GM12878 (cell line): ENCODE data around the gene UROD. TPM values are rescaled to one million over a fixed set of nuclear protein-coding genes. Genes with fewer than 3 reads are reported as not detected.

Experiments
- ATAC-seq: fragments of 200-7000 bp; cut with Tn5 transposase; 3 replicates; pipeline ENCODE4 v1.9.1; 2020; ENCODE audit warnings: mild to moderate bottlenecking, moderate library complexity
- BruUV-seq: library from RNA; stranded (reverse); fragments of 400-500 nt; replicated peaks from 2 replicates; lab custom pipeline; 2021; lab: Mats Ljungman, UMichigan
- CTCF ChIA-PET: fragments of 300-600 bp; sonication (Branson Sonifier 250); formaldehyde crosslinking; extraction: SDS; loops from one replicate; lab custom pipeline; 2021; ENCODE audit warnings: inconsistent platforms; lab: Yijun Ruan, JAX
- POLR2A ChIA-PET: fragments of 350-600 bp; formaldehyde crosslinking; extraction: SDS; loops from one replicate; lab custom pipeline; 2021; ENCODE audit warnings: inconsistent platforms; lab: Charles Lee
- RAD21 ChIA-PET: fragments of 300-600 bp; sonication (Branson Sonifier 250); formaldehyde crosslinking; loops from one replicate; lab custom pipeline; 2023; ENCODE audit warnings: antibody characterized with exemption; ENCODE audit not compliant: unreplicated experiment; lab: Charles Lee
- SMC1A ChIA-PET: fragments of 300-600 bp; sonication (Branson Sonifier 250); formaldehyde crosslinking; loops from one replicate; lab custom pipeline; 2023; ENCODE audit not compliant: unreplicated experiment, uncharacterized antibody; lab: Charles Lee
- DNase-seq: peaks from one replicate; pipeline ENCODE4 v3.0.0-alpha.2; 2011; ENCODE audit warnings: low read depth, low spot score
- FAIRE-seq: peaks from 3 replicates; lab custom pipeline; 2011; peaks lifted over from hg19 to GRCh38; lab: Jason Lieb, UNC
- H2AFZ ChIP-seq: 2 replicates; pipeline ENCODE4 v1.6.0; 2011; ENCODE audit warnings: low read depth, low read length, control low read depth; ENCODE audit not compliant: control insufficient read depth
- H3K27ac ChIP-seq: 2 replicates; pipeline ENCODE4 v1.5.1; 2011; ENCODE audit warnings: control low read depth; ENCODE audit not compliant: control insufficient read depth, insufficient read depth
- H3K27me3 ChIP-seq, 2 experiments: replicated peaks in 1 of 2; 2 replicates each; pipeline versions ENCODE4 v1.6.0 to v1.6.1; 2011; ENCODE audit warnings: low read length in 1 of 2; ENCODE audit not compliant: control insufficient read depth in 2 of 2, insufficient read depth in 2 of 2
- H3K36me3 ChIP-seq, 2 experiments: 2 replicates each; pipeline ENCODE4 v1.5.1; 2011; ENCODE audit warnings: low read length in 1 of 2; ENCODE audit not compliant: control insufficient read depth in 2 of 2, insufficient read depth in 2 of 2
- H3K4me1 ChIP-seq: 2 replicates; pipeline ENCODE4 v1.6.1; 2011; ENCODE audit warnings: mild to moderate bottlenecking, low read length, moderate library complexity, mixed read lengths; ENCODE audit not compliant: control insufficient read depth, insufficient read depth
- H3K4me2 ChIP-seq: 2 replicates; pipeline ENCODE4 v1.6.0; 2011; ENCODE audit warnings: control low read depth; ENCODE audit not compliant: control insufficient read depth, insufficient read depth
- H3K4me3 ChIP-seq: fragments of 200-600 bp; sonication (generic); 2 replicates; pipeline ENCODE4 v1.5.1; 2016
- H3K79me2 ChIP-seq: 2 replicates; pipeline ENCODE4 v1.6.0; 2011; ENCODE audit warnings: low read length; ENCODE audit not compliant: control insufficient read depth, insufficient read depth
- H3K9ac ChIP-seq: 2 replicates; pipeline ENCODE4 v1.8.0; 2011; ENCODE audit warnings: low read length, control low read depth, mixed read lengths; ENCODE audit not compliant: control insufficient read depth, insufficient read depth
- H3K9me3 ChIP-seq: replicated peaks from 3 replicates; pipeline ENCODE4 v1.5.1; 2011; ENCODE audit warnings: mild to moderate bottlenecking, low read length; ENCODE audit not compliant: control insufficient read depth, insufficient read depth
- H4K20me1 ChIP-seq: 2 replicates; pipeline ENCODE4 v1.6.0; 2011; ENCODE audit not compliant: control insufficient read depth, insufficient read depth
- BACH1 ChIP-seq: fragments of 450-650 bp; IDR thresholded peaks from 2 replicates; pipeline ENCODE4 v1.6.1; 2017; ENCODE audit warnings: mild to moderate bottlenecking, borderline replicate concordance
- RUNX3 ChIP-seq: IDR thresholded peaks from 2 replicates; pipeline ENCODE4 v1.6.1; 2012; ENCODE audit warnings: low read length, inconsistent platforms
- WGBS: methylation state at CpG from one replicate; pipeline ENCODE4 v1.1.6; 2016; ENCODE audit warnings: low lambda C conversion rate; ENCODE audit not compliant: insufficient replicate concordance, insufficient coverage; ENCODE audit errors: missing lambda C conversion rate; 5-methylcytosine and 5-hydroxymethylcytosine counted together
- in situ Hi-C: fragments of 300-500 bp; cut with MboI; formaldehyde crosslinking; loops from 9 replicates; pipeline ENCODE4 v1.14.3; 2018; ENCODE audit warnings: mixed read lengths
- intact Hi-C: fragments of 100-400 bp; cut with micrococcal nuclease; formaldehyde crosslinking; loops from one replicate; pipeline ENCODE4 v1.14.2; 2022; ENCODE audit not compliant: unreplicated experiment
- polyA plus RNA-seq, 11 experiments: library from polyadenylated mRNA; depleted of rRNA in 4 of 11; unstranded in 6 of 11; stranded (reverse) in 5 of 11; fragments of >200 nt; fragmentation: Nextera tagmentation in 4 of 11; fragmentation: Illumina TruSeq in 1 of 11; extraction: Ambion mirVana in 4 of 11; extraction: Trizol in 1 of 11; gene quantifications; 1 replicate in 1 of 11; 2 replicates in 10 of 11; pipeline versions ENCODE4 v1.2.1 to v1.2.3, GENCODE V29; 2011 to 2016; ENCODE audit warnings: inconsistent platforms in 2 of 11, missing spikeins in 2 of 11, low read depth in 1 of 11
- total RNA-seq, 4 experiments: library from RNA; depleted of rRNA in 3 of 4; stranded (reverse); fragments of >200 nt in 3 of 4; fragmentation: Illumina TruSeq in 1 of 4; extraction: Trizol in 1 of 4; gene quantifications; 2 replicates each; pipeline versions ENCODE4 v1.2.1 to v1.2.3, GENCODE V29; 2013 to 2021
- TF ChIP-seq, protein P1 (sequence below): fragments of 450-650 bp; IDR thresholded peaks from 2 replicates; pipeline ENCODE4 v1.6.1; 2017; ENCODE audit warnings: antibody characterized with exemption, mild to moderate bottlenecking, moderate library complexity

Gene UROD
- total and polyA plus RNA-seq, 10 of the 15 experiments (the other 5 are each of a cell fraction or from before 2014, with no cell fraction given) = 65.8 to 330 (median 102) TPM

DNA sequence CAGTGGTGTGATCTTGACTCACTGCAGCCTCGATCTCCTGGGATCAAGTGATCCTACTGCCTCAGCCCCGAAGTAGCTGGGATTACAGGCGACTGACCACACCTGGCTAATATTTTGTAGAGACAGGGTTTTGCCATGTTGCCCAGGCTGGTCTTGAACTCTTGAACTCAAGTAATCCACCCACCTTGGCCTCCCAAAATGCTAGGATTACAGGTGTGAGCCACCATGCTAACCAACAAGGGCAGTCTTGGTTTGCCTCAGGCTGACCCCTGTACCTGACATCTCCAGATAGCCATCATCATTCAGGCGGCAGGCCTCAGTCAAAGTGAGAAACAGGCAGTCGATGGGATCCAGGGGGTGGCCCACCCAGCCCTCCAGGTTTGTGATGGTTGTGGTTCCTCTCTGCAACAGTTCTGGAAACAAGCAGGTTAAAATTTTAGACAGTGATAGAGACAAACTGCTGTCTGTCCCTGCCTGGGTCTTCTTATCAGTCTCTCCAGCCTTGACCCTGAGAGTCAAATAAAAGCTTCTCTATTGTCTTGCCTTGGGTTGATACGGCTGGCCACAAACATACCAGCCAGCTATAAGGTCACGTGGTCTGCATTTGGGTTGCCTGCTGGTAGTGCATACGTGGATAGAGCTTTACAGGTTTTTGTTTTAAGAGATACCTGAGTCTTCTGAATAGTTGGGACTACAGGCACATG, 26.8 kb downstream of the UROD start:
- ChIA-PET CTCF (interaction anchor here (1.6 kb wide), 1 partner anchor 261 kb away, joined by 4 read pairs; no protein-coding TSS in a partner anchor), RAD21 (interaction anchor here (0.6 kb wide), 1 partner anchor 18 kb away, joined by 3 read pairs; no protein-coding TSS in a partner anchor)
- H3K4me2 ChIP-seq = no peak overlapping the region
- ATAC-seq (no peak), DNase-seq (no peak)
- no peak overlapping the region for H3K4me3 ChIP-seq
- no peaks in the 10 kb centered on the region for H4K20me1 ChIP-seq
- H2AFZ ChIP-seq = no peak overlapping the region
- H3K27me3 ChIP-seq = no peaks in the 10 kb centered on the region
- no peak for TF ChIP-seq RUNX3
- TF ChIP-seq, protein P1, sequence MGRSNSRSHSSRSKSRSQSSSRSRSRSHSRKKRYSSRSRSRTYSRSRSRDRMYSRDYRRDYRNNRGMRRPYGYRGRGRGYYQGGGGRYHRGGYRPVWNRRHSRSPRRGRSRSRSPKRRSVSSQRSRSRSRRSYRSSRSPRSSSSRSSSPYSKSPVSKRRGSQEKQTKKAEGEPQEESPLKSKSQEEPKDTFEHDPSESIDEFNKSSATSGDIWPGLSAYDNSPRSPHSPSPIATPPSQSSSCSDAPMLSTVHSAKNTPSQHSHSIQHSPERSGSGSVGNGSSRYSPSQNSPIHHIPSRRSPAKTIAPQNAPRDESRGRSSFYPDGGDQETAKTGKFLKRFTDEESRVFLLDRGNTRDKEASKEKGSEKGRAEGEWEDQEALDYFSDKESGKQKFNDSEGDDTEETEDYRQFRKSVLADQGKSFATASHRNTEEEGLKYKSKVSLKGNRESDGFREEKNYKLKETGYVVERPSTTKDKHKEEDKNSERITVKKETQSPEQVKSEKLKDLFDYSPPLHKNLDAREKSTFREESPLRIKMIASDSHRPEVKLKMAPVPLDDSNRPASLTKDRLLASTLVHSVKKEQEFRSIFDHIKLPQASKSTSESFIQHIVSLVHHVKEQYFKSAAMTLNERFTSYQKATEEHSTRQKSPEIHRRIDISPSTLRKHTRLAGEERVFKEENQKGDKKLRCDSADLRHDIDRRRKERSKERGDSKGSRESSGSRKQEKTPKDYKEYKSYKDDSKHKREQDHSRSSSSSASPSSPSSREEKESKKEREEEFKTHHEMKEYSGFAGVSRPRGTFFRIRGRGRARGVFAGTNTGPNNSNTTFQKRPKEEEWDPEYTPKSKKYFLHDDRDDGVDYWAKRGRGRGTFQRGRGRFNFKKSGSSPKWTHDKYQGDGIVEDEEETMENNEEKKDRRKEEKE = no peak
- no peak for TF ChIP-seq BACH1
- TF ChIP-seq, all 136 proteins: peak for 0
- no peak for FAIRE-seq
- SMC1A ChIA-PET = no interaction called here
- H3K4me1 ChIP-seq = no peaks in the 10 kb centered on the region; the same call in 1 of the 2 replicates
- in situ Hi-C loops (no loop called here), intact Hi-C loops (no loop called here)
- H3K79me2 ChIP-seq = no peaks in the 10 kb centered on the region
- H3K9ac ChIP-seq = no peak overlapping the region
- H3K9me3 ChIP-seq = no peaks in the 10 kb centered on the region
- no peaks in the 10 kb centered on the region for H3K36me3 ChIP-seq
- WGBS = 49% methylated on average over 8 of the region's 8 CpGs
- no peak overlapping the region for H3K27ac ChIP-seq
- BruUV-seq = no TSS peak
- POLR2A ChIA-PET = no interaction called here
